Neural cell (in vitro differentiated cells): Measurements from ENCODE around the gene P2RX1. TPM values are rescaled to one million over a fixed set of nuclear protein-coding genes. Genes with fewer than 3 reads are reported as not detected.

Source experiments
- H2AFZ ChIP-seq: fragments of 200-600, 300-800 bp; sonication (generic), shearing (Covaris generic); 2 replicates; pipeline ENCODE4 v1.6.0; 2014; ENCODE audit warnings: low read depth, mild to moderate bottlenecking, antibody characterized with exemption, low read length, moderate library complexity
- H3F3A ChIP-seq: fragments of 200-600 bp; shearing (Covaris generic); 2 replicates; pipeline ENCODE4 v1.6.1; 2016; ENCODE audit warnings: mild to moderate bottlenecking, moderate library complexity, mixed read lengths, antibody characterized with exemption, low read length; ENCODE audit not compliant: insufficient read depth, poor library complexity, severe bottlenecking
- H3K27ac ChIP-seq: fragments of 200-600, 300-800 bp; sonication (generic), shearing (Covaris generic); 2 replicates; pipeline ENCODE4 v1.5.1; 2014; ENCODE audit warnings: mild to moderate bottlenecking, low read length, moderate library complexity
- H3K27me3 ChIP-seq: fragments of 300-800, 200-600 bp; sonication (generic), shearing (Covaris generic); 2 replicates; pipeline ENCODE4 v1.6.0; 2014; ENCODE audit warnings: mild to moderate bottlenecking, low read depth, low read length, moderate library complexity; ENCODE audit not compliant: insufficient read depth
- H3K36me3 ChIP-seq: fragments of 300-800, 200-600 bp; sonication (generic), shearing (Covaris generic); 2 replicates; pipeline ENCODE4 v1.5.1; 2014; ENCODE audit warnings: mild to moderate bottlenecking, antibody characterized with exemption, low read length, moderate library complexity; ENCODE audit not compliant: insufficient read depth
- H3K4me2 ChIP-seq: fragments of 300-800, 200-600 bp; sonication (generic), shearing (Covaris generic); 2 replicates; pipeline ENCODE4 v1.6.0; 2014; ENCODE audit warnings: mild to moderate bottlenecking, low read length
- H3K4me3 ChIP-seq: fragments of 300-800, 200-600 bp; sonication (generic), shearing (Covaris generic); 2 replicates; pipeline ENCODE4 v1.5.1; 2014; ENCODE audit warnings: mild to moderate bottlenecking, low read length, moderate library complexity
- H3K79me2 ChIP-seq: fragments of 200-600 bp; shearing (Covaris generic); replicated peaks from 2 replicates; pipeline ENCODE4 v1.6.0; 2014; ENCODE audit warnings: mild to moderate bottlenecking, low read length, moderate library complexity; ENCODE audit not compliant: insufficient read depth
- H3K9ac ChIP-seq: fragments of 300-800, 200-600 bp; sonication (generic), shearing (Covaris generic); 2 replicates; pipeline ENCODE4 v1.6.1; 2016; ENCODE audit warnings: mild to moderate bottlenecking, low read length, mixed read lengths
- H3K9me2 ChIP-seq: fragments of 200-600 bp; shearing (Covaris generic); 2 replicates; pipeline ENCODE4 v1.6.1; 2016; ENCODE audit warnings: mild to moderate bottlenecking, low read length, mixed read lengths; ENCODE audit not compliant: insufficient read depth
- H3K9me3 ChIP-seq: fragments of 200-600, 300-800 bp; sonication (generic), shearing (Covaris generic); 2 replicates; pipeline ENCODE4 v1.6.1; 2016; ENCODE audit warnings: mild to moderate bottlenecking, mixed run types, low read length, moderate library complexity, mixed read lengths
- H4K20me1 ChIP-seq: fragments of 200-600 bp; shearing (Covaris generic); 2 replicates; pipeline ENCODE4 v1.6.1; 2016; ENCODE audit warnings: mild to moderate bottlenecking, mixed run types; ENCODE audit not compliant: insufficient read depth
- EP300 ChIP-seq: fragments of 450-650 bp; conservative IDR thresholded peaks from 2 replicates; pipeline ENCODE4 v1.6.1; 2014; ENCODE audit warnings: antibody characterized with exemption, mild to moderate bottlenecking, moderate library complexity; ENCODE audit not compliant: poor library complexity, severe bottlenecking
- EZH2 ChIP-seq: fragments of 200-600, 300-800 bp; shearing (Covaris generic), sonication (generic); IDR thresholded peaks from 2 replicates; pipeline ENCODE4 v1.6.1; 2014; ENCODE audit warnings: antibody characterized with exemption, low read length, borderline replicate concordance, mild to moderate bottlenecking; ENCODE audit not compliant: insufficient read depth, poor library complexity, severe bottlenecking
- MXI1 ChIP-seq: fragments of 450-650 bp; conservative IDR thresholded peaks from 2 replicates; pipeline ENCODE4 v1.6.1; 2014; ENCODE audit warnings: antibody characterized with exemption, mild to moderate bottlenecking; ENCODE audit not compliant: poor library complexity, severe bottlenecking
- POLR2AphosphoS5 ChIP-seq: IDR thresholded peaks from 2 replicates; pipeline ENCODE4 v1.6.1; 2012
- RAD21 ChIP-seq: fragments of 450-650 bp; conservative IDR thresholded peaks from 2 replicates; pipeline ENCODE4 v1.6.1; 2014; ENCODE audit warnings: antibody characterized with exemption, mild to moderate bottlenecking, moderate library complexity
- REST ChIP-seq: IDR thresholded peaks from 2 replicates; pipeline ENCODE4 v1.6.1; 2012; ENCODE audit warnings: borderline replicate concordance
- SMC3 ChIP-seq: fragments of 450-650 bp; conservative IDR thresholded peaks from 2 replicates; pipeline ENCODE4 v1.6.1; 2014; ENCODE audit warnings: antibody characterized with exemption, mild to moderate bottlenecking, moderate library complexity; ENCODE audit not compliant: poor library complexity
- TAF1 ChIP-seq: IDR thresholded peaks from 2 replicates; pipeline ENCODE4 v1.6.1; 2012; ENCODE audit warnings: low read depth
- polyA plus RNA-seq: library from polyadenylated mRNA; depleted of rRNA; stranded (reverse); fragments of >200 nt; gene quantifications from 2 replicates; pipeline ENCODE4 v1.2.3, GENCODE V29; 2014
- TF ChIP-seq, protein P1 (sequence below): fragments of 450-650 bp; IDR thresholded peaks from 2 replicates; pipeline ENCODE4 v1.5.1; 2014; ENCODE audit warnings: antibody characterized with exemption, mild to moderate bottlenecking, moderate library complexity; ENCODE audit not compliant: poor library complexity, severe bottlenecking

The P2RX1 gene
- polyA plus RNA-seq, 1 donor from 2014 or later = not detected

GRCh38 chr17:3904501-3904900 lies 11.8 kb downstream of the P2RX1 start:
- H3K36me3 ChIP-seq = no peaks in the 10 kb centered on the region
- no peak overlapping the region for H3K4me2 ChIP-seq

DNA sequence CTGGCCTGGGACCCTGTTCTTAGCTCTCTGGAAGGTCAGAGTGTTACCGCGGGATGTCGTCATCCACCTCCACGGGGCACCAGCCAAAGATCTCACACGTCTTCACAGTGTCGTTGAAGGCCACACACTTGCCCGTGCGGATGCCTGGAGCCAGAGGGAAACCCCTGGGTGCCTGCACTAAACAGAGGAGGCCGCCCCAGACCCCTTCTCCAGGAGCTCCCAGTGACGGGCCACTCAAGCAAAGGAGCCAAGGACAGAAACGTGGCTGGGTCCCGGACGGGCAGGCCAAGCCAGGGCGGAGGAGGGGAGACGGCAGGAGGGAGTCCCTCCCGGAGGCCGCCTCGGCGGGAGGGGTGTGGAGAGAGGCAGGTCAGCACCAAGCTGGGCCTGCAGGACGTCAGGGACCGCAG lies 12.4 kb downstream of the P2RX1 start:
- no peaks in the 10 kb centered on the region for H3K27me3 ChIP-seq
- no peaks in the 10 kb centered on the region for H3K79me2 ChIP-seq
- no peaks in the 10 kb centered on the region for H3K9me2 ChIP-seq
- no peaks in the 10 kb centered on the region for H3K9me3 ChIP-seq
- no peaks in the 10 kb centered on the region for H4K20me1 ChIP-seq
- no peaks in the 10 kb centered on the region for H3F3A ChIP-seq
- no peak overlapping the region for H3K27ac ChIP-seq
- H3K36me3 ChIP-seq = no peaks in the 10 kb centered on the region
- no peak overlapping the region for H3K4me2 ChIP-seq
- H3K9ac ChIP-seq = no peak overlapping the region
- no peak overlapping the region for H2AFZ ChIP-seq
- no peak overlapping the region for H3K4me3 ChIP-seq
- TF ChIP-seq EZH2 (no peak), REST (no peak), RAD21 (no peak), SMC3 (no peak), POLR2AphosphoS5 (no peak), MXI1 (no peak), EP300 (no peak), TAF1 (no peak)

More at GRCh38 chr17:3904501-3904900, 11.8 kb downstream of the P2RX1 start:
- Histone ChIP-seq H3K4me3 (no peak overlapping the region), H3K79me2 (no peaks in the 10 kb centered on the region), H3F3A (no peaks in the 10 kb centered on the region), H3K27ac (no peak overlapping the region), H3K27me3 (no peaks in the 10 kb centered on the region), H4K20me1 (no peaks in the 10 kb centered on the region), H3K9ac (no peak overlapping the region), H3K9me2 (no peaks in the 10 kb centered on the region), H3K9me3 (no peaks in the 10 kb centered on the region), H2AFZ (no peak overlapping the region)
- TF ChIP-seq RAD21 (no peak), SMC3 (no peak), TAF1 (no peak), POLR2AphosphoS5 (no peak), EZH2 (no peak), REST (no peak), MXI1 (no peak), EP300 (no peak)
- TF ChIP-seq, protein P1, sequence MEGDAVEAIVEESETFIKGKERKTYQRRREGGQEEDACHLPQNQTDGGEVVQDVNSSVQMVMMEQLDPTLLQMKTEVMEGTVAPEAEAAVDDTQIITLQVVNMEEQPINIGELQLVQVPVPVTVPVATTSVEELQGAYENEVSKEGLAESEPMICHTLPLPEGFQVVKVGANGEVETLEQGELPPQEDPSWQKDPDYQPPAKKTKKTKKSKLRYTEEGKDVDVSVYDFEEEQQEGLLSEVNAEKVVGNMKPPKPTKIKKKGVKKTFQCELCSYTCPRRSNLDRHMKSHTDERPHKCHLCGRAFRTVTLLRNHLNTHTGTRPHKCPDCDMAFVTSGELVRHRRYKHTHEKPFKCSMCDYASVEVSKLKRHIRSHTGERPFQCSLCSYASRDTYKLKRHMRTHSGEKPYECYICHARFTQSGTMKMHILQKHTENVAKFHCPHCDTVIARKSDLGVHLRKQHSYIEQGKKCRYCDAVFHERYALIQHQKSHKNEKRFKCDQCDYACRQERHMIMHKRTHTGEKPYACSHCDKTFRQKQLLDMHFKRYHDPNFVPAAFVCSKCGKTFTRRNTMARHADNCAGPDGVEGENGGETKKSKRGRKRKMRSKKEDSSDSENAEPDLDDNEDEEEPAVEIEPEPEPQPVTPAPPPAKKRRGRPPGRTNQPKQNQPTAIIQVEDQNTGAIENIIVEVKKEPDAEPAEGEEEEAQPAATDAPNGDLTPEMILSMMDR = no peak
